ENCODE data around the gene MXRA8. TPM values are rescaled to one million over a fixed set of nuclear protein-coding genes. Genes with fewer than 3 reads are reported as not detected.
A peak's percentile ranks its signal among the peaks of the same experiment; 100 is the strongest.

MXRA8 gene
- total RNA-seq, 1 donor from 2014 or later = 78.1 TPM

DNA sequence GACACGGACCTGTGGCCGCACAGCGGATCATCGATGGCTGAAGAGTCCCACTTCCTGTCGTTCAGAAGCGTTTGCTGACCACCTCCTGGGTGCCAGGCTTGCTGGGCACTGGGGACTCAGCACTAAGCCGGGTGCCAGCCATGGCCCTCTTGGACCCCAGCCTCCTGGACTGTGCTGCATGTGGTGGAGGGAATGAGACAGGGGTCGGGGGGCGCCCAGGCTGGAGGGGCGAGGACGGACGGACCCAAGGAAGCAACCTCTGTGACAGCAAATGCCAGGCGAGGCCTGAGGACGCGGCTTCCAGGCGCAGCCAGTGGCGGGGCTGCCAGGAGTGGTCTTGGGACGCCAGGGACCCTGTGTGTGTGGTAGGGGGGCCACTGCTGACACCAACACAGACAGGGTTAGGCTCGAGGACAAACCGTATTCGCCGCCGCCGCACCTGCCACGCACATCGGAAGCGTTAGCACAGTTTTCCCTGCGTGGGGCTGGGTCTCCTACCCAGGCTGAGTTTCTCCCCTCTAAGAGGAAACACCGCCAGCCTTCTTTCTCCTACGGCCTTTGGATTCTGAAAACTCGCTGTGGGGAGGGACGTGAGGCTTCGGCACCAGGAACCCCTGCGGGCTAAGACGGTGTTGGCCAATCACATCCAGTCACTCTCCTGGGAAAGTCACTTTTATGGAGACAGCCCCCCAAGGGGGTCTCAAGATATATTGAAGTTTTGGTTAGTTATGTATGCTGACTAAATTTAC is 3.1 kb upstream of the MXRA8 start:
- DNase-seq (ENCODE audit: extremely low spot score, unreplicated experiment) = no peak
- peak overlapping the region; percentile 73 for H3K27ac Mint-ChIP-seq
- peaks cover 20% of the 10 kb centered on the region for H3K4me1 Mint-ChIP-seq (ENCODE audit: unreplicated experiment)
- no peaks in the 10 kb centered on the region for H3K9me3 Mint-ChIP-seq
- H3K36me3 Mint-ChIP-seq = no peaks in the 10 kb centered on the region
- H3K27me3 Mint-ChIP-seq = no peaks in the 10 kb centered on the region
- peak overlapping the region; percentile 13 for H3K4me3 Mint-ChIP-seq
- TF ChIP-seq, protein P1, sequence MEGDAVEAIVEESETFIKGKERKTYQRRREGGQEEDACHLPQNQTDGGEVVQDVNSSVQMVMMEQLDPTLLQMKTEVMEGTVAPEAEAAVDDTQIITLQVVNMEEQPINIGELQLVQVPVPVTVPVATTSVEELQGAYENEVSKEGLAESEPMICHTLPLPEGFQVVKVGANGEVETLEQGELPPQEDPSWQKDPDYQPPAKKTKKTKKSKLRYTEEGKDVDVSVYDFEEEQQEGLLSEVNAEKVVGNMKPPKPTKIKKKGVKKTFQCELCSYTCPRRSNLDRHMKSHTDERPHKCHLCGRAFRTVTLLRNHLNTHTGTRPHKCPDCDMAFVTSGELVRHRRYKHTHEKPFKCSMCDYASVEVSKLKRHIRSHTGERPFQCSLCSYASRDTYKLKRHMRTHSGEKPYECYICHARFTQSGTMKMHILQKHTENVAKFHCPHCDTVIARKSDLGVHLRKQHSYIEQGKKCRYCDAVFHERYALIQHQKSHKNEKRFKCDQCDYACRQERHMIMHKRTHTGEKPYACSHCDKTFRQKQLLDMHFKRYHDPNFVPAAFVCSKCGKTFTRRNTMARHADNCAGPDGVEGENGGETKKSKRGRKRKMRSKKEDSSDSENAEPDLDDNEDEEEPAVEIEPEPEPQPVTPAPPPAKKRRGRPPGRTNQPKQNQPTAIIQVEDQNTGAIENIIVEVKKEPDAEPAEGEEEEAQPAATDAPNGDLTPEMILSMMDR (conservative IDR thresholded peaks at IDR 0.05) = no peak

DNA sequence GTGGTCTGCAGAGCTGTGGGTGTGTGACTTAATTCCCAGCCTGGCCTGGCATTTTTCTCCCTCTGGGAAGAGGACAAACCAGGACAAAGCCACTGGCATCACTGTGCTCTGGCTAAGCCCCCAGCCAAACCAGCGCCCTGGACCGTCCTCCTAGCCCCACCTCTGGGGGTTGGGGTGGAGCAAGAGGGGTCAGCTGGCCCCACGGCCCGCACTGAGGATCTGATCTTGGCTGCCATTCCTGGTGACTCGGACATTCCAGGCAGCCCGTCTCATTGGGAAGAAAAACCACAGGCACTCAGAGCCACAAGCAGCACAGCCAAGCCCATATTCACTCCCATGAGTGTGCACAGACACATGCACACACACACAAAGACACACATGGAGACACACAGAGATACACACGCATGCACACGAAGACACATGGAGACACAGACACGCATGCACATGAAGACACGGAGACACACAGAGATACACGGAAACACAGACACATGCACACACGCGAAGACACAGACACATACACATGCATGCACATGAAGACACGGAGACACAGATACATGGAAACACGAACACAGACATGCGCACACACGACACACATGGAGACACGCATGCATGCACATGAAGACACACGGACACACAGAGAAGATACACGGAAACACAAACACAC is 2.3 kb upstream of the MXRA8 start:
- TF ChIP-seq, protein P1 (conservative IDR thresholded peaks at IDR 0.05) = no peak
- Mint-ChIP-seq H3K4me1 (ENCODE audit: unreplicated experiment) (peaks cover 20% of the 10 kb centered on the region), H3K27ac (peak overlapping the region; percentile 73), H3K36me3 (no peaks in the 10 kb centered on the region), H3K4me3 (peak overlapping the region; percentile 13), H3K9me3 (no peaks in the 10 kb centered on the region), H3K27me3 (no peaks in the 10 kb centered on the region)
- no peak for DNase-seq (ENCODE audit: extremely low spot score, unreplicated experiment)

DNA sequence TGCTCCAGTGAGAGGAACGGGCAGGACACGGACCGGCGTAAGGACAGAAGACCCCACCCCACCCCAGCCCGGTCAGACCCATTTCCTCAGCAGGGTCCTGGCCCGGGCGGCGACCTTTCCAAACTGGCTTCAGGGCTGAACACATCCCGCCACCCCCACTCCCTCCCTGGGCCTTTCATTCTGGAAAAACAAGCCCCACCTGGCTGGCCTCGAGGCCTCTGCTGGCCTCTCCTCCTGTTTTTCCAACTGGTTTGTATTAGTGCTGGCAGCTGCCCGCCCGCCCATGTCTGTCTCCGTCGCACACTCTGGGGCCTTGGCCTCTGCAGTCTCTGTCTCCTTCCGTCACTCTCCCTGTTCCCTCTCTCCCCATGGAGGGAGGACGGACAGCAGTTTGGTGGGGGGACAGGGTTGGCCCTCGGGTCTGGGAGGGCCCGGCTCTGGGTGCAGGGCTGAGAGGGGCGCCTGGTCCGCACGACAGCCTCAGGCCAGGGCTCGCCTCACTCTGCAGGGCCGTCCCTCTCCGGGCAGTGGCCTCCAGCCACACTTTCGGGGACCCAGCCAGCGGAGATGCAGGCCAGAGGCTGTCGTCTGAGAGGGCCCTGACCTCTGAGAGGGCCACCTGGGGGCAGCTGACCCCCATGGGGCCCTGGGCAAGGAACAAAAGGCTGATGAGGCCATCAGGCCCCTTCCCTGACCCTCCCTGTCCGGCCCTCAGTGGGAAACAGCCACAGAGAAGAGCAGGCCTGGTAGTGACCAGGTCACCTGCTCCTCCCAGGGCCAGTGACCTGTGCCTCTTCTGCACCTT is 1.5 kb upstream of the MXRA8 start:
- H3K36me3 Mint-ChIP-seq = no peaks in the 10 kb centered on the region
- H3K27me3 Mint-ChIP-seq = no peaks in the 10 kb centered on the region
- H3K27ac Mint-ChIP-seq = peak overlapping the region; percentile 80
- TF ChIP-seq, protein P1 (conservative IDR thresholded peaks at IDR 0.05) = no peak
- DNase-seq (ENCODE audit: extremely low spot score, unreplicated experiment) = no peak
- no peaks in the 10 kb centered on the region for H3K9me3 Mint-ChIP-seq
- peak overlapping the region; percentile 80 for H3K4me3 Mint-ChIP-seq
- peaks cover 20% of the 10 kb centered on the region for H3K4me1 Mint-ChIP-seq (ENCODE audit: unreplicated experiment)

DNA sequence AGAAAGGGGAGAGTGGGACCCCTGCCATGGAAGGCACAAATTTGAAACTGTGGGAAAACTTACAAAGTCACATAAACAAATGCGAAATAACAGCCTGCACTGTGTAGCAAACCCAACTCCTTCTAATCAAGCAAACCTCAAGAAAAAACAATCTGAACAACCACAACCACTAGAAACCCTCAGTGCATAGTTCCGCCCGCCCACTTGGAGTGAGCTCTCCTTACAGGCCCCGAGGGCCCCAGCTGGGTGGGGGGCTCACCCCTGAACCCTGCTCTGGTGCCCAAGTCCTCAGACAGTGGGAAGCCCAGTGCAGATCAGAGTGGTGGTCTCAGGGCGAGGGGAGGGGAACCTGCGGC is 931 bp upstream of the MXRA8 start:
- DNase-seq (ENCODE audit: extremely low spot score, unreplicated experiment) = no peak
- Mint-ChIP-seq H3K9me3 (no peaks in the 10 kb centered on the region), H3K36me3 (no peaks in the 10 kb centered on the region), H3K27ac (peak overlapping the region; percentile 80), H3K27me3 (no peaks in the 10 kb centered on the region), H3K4me3 (peak overlapping the region; percentile 80), H3K4me1 (ENCODE audit: unreplicated experiment) (peaks cover 20% of the 10 kb centered on the region)
- TF ChIP-seq, protein P1 (conservative IDR thresholded peaks at IDR 0.05) = no peak

DNA sequence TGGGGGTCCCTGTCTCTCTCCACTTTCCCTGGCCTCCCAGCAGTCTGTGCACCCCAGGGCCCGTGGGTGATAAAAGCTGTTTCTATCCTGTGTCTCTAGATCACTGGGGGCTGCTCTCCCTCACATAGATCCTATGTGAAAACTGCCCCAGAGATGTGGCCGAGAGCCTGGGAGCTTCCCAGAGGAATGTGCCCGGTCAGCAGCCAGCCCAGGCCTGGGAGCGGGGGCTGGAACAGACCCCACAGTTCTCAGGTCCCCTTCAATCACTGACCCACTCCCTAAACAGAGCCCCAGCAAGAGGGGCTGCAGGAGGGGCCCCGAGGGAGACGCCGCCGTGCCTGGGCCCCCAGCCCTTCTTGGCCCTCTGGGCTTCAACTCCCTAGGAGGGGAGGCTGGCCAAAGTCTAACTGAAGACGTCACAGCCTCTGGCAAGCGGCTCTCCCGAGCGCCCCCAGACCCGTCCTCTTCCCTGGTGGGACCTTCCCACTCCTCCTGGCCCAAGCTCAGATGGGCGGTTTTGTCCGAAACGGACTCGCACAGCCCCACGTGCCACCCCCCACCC is 403 bp downstream of the MXRA8 start:
- peaks cover 2% of the 10 kb centered on the region for H3K27me3 Mint-ChIP-seq
- peaks cover 20% of the 10 kb centered on the region for H3K4me1 Mint-ChIP-seq (ENCODE audit: unreplicated experiment)
- no peak for DNase-seq (ENCODE audit: extremely low spot score, unreplicated experiment)
- H3K27ac Mint-ChIP-seq = peak overlapping the region; percentile 78
- H3K4me3 Mint-ChIP-seq = peak overlapping the region; percentile 86
- TF ChIP-seq, protein P1 (conservative IDR thresholded peaks at IDR 0.05) = no peak
- H3K36me3 Mint-ChIP-seq = no peaks in the 10 kb centered on the region
- no peaks in the 10 kb centered on the region for H3K9me3 Mint-ChIP-seq

Data from type B pancreatic cell (in vitro differentiated cells).